Stimulated activated CD8-positive, alpha-beta memory T cell treated with anti-CD3 and anti-CD28 coated beads, Interleukin-15, amount 100 ng/mL, for 24 hours (primary cell): ENCODE data around the gene NECTIN3.

ENCODE experiments used
- DNase-seq: peaks from one replicate; pipeline ENCODE4 v3.0.0-alpha.2; 2020; ENCODE audit warnings: low read depth

The NECTIN3 gene

DNA sequence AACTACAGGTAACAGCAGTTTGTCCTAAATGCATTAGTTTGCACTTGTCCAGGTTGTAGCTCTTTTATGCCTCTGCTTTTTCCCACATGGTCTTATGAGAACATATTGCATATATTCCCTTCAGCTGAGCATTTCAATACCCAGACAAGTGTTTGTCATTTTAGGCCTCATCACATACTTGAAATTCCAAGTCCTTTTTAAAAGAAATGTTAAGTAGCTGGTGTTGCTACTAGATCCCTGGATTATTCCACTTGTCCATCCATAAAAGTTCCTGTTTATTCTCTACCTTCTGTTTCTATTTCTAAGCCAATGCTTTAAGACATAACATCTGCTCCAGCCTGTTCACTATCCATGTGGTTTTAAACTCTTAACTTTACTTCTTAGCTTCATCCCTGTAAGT lies 128.4 kb downstream of the NECTIN3 start:
- no peak for DNase-seq

DNA sequence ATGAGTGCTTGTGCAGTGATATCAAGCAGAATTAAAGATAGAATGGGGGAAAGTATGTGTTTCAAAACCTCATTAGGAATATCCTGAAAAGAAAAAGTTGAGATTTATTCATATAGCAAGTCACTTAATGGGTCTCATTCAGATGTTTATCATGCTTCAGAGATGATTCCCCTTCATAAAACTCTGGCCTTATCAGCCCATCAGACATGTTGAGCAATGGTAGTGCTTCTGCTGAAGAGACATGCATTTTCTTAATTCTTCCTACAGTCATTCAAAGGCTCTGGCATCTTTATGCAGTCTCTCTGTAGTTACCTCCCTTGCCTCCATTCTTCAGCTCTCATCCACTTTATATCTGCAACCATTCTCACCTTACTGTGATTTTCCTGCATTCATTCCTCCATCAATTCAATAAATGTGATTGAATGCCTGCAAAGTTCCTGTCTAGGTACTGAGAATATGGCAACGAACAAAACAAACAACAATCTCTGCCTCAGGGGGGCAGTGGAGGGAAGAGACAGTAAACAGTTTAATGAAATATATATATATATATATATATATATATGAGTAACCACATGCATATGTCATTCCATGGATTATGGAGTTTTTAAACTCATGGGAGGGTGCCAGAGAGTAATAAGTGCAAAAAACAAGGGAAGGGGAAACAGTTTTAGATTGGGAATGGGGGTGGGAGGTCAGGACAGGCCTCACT lies 138.5 kb downstream of the NECTIN3 start:
- no peak for DNase-seq

DNA sequence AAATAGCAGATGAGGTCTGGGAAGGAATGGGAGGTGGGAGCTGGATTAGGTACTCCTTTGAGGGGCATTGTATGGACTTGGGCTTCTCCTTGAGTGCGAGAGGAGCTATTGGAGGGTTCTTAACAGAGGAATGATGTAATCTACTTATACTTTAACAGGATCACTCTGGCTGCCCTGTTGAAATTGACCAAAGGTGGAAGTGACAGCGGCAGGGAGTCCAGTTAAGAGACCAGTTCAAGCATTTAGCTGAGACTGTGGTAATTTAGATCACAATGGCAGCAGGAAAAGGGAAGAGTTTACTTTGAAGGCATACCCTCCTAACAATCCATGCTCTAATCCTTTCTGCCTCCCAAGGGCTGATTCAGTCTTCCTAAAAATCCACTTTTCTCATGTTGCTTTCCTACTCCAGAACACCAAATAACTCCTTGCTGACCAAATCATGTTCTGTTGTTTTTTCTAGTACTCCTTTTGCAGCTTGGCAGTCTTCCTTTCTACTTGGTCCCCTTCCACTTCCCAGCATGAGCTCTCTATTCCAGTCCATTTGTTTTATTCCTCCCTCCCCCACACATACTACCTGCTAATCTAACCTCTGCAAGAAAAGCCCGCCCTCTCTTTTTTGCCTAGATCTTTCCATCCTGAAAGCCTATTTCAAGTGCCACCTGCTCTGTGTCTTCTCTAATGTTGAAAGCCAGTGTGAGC lies 139.4 kb downstream of the NECTIN3 start:
- no peak for DNase-seq

DNA sequence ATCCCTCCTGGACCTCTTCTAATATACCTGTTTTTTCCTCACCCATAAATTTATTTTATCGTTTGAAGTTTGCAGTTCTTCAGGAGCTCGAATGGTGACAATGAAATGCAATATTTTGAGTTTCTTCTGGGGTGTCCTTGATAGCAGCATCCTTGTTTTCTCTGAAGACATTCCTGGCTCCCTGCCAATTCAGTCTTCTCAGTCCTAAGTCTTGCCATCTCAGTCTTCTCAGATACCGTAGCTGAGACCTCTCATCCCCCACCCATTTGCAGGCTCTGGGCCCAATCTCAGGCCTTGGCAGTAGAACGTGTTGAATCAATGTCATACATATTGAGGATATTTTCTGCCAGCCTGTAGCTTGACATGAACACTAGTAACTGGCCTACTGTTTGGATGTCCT lies 140.9 kb downstream of the NECTIN3 start:
- no peak for DNase-seq

DNA sequence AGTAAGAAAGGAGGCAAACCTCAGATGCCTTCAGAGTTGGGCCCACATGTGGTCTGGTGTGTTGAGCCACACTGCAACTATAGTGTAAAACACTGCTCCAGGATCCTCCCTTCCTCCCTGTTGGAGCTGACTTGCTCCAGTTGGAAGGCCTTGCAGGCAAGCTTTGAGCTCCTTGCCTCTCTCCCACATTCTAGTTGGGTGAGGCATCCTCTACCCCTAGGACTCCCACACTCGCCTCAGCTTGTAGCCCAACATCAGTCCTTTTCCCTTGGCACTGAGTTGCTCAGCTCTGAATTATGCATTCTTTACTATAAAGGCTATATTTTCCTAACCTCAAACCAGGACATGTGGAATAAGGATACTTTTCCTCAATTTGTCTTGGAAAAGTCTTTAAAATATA lies 143.9 kb downstream of the NECTIN3 start:
- no peak for DNase-seq

DNA sequence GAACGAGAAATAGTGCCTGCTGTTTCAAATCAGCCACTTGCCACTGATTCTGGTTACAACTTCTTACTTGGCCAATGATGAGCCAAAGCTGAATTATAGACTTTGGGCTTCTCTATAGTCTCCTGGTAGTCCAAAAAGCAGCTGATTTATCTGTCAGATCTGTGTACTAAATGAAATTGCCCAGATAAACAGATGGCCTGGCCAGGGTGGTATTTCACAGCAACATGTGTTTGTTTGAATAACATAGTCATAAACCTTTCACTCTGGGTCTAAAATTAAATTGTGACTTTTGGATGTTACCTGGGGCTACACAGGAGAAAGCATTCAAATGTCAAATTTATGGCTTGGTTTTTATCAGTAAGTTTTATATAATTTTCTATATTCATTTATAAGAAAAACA lies 147.0 kb downstream of the NECTIN3 start:
- no peak for DNase-seq

DNA sequence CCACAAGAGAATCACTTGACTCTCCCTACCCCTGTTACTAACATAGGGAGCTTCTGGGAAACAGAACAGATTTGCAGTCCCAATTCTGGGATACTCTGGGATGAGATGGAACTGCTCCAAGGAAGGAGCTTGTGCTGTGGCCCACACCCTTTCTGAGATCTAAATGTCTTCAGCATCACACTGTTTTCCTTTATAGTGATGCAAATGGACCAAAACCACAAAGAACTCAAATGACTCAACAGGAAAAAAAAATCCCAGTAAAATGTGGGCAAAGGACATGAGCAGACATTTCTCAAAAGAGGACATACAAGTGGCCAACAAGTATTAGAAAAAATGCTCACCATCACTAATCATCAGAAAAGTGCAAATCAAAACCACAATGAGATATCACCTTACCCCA lies 155.6 kb downstream of the NECTIN3 start:
- DNase-seq: no peak

DNA sequence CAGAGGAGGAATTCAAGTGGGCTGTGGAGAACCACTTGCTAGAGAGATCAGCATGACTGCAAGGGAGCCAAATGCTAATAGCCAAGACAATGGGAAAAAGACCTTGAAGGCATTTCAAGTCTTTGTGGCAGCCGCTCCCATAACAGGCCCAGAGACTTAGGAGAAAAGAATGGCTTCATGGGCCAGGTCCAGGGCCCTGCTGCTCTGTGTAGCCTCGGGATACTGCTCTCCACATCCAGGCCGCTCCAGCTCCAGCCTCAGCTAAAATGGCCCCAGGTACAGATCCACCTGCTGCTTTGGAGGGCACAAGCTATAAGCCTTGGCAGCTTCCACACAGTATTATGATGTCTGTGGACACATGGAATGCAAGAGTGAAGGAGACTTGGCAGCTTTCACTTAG lies 157.7 kb downstream of the NECTIN3 start:
- no peak for DNase-seq

DNA sequence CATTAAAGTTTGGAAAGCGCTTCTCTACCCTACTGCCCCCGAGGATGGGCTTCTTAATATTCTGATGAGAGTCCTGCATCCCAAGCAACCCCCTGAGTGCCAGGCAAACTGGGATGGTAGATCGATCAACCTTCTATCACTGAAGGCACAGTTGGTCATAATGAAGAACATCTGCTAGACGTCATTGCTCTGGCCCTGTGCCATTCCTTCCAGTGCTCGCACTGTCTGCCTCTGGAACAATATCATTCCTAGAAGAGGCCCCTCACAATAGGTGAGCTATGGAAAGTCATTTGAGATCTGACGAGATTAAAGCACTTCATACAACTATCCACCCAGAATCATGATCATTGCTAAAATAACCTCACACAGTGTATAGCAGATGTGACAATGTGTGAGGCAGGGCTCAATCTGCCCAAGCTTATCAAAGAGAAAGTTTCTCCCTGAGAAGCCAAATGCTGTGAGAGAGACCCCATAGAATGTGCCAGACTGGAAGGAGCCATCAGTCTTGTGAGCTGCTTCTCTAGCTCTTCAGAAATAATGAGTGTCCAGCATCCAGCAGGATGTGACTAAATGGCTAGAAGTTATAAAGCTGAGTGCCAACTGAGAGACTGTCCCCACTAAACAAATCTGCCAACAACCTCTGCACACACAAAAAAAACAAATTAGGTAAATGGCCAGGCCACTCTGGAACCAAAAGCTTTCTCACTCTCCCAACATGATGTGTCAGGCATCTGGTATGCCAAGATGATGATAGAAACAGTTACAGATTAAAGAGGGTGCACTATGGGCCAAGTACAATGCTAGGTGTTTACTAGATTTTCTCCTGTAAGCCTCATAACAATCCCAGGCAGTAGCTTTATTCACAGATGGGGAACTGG lies 165.5 kb downstream of the NECTIN3 start:
- DNase-seq: no peak

DNA sequence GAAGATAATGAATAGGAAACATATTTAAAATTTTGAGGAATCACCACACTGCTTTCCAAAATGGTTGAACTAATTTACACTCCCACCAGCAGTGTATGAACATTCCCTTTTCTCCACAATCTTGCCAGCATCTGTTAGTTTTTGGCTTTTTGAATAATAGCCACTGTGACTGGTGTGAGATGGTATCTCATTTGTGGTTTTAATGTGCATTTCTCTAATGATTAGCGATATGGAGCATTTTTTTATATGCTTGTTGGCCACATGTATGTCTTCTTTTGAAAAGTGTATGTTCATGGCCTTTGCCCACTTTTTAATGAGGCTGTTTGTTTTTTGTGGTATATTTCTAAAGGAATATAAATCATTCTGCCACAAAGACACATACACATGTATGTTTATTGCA lies 166.3 kb downstream of the NECTIN3 start:
- no peak for DNase-seq

DNA sequence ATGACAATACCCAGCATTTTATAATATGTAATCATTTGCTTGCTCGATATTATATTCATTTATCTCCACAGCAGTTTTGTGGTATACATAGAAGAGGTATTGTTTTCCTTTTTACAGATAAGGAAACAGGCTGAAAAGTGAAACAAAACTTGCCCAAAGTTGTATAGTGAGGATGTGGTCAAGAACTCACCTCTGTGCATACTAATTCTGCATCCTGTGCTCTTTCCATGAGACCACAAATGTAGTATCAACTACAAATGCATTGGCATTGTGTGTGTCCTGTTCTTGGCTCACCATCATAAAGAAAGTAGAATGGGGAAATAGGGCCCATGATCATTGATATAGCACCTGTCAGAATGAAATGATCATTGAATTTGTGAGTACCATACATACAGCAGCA lies 167.3 kb downstream of the NECTIN3 start:
- no peak for DNase-seq

DNA sequence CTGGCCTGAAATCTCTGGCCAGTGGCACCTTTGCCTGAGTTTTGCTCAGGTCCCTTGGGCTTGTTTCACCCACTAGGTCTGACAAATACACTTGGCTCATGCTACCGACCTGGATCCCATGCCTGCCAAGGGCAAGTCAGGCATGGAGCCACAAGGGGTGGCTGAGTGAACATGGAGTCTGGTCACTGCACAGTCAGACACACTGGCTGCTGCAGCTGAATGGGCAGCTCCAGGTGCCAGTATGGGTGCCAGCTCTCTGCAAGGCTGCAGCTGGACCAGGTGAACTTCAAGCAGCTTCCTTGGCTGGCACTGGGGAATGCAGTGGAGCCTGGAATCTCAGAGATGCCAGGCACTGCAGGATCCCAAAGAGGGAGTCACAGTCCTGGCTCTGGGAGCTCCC lies 170.3 kb downstream of the NECTIN3 start:
- DNase-seq: no peak
